NCI-H526 (cell line): ENCODE data around the gene EBPL.
A peak's percentile ranks its signal among the peaks of the same experiment; 100 is the strongest.
"Not testable (repeated sequence)": the region's sequence is repeated elsewhere in the genome, so short reads cannot be mapped to it uniquely, and the experiment has no call there.

Source experiments
- DNase-seq, 2 experiments: peaks; one replicate each; lab custom pipeline; 2025; lab: John Stamatoyannopoulos, UW

The EBPL gene

DNA sequence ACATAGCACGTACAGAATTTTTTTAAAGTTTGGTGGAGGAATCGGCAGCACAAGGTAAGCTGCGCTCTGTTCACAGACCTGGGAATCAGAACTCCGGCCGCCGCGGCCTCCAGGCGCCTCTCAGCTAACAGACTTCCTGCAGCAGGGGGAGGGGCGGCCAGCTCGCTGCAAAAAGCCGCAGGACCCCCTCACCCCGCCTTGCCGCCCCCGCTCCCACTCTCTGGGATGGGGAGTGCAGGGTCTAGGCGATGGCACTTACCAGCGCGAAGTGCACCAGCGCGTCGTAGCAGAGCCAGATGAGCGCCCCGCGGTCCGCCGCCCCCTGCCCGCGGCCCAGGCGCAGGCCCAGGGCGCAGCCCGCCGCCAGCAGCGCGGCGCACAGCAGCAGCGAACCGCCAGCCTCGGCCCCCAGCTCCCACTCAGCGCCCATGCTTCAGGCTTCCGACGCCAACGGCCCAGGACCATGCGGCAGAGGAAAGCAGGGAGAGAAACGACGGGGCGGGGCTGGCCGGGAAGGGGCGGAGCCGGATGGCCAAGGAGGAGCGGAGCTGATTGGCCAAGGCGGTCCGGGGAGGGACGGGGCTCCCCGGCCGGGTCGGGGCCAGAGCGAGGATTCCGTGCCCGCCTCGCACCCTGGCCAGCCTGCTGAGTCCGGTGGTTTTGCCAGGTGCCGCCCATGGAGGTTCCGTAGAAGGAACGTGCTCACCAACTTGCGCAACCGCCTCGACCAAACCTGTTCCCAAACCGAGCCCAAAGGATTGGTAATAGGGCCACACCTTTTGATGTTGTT, at the start of gene EBPL:
EBPL (minus strand) TSS at position 492 of the 790 bp plus-strand sequence; CDS start at position 430, 62 bp downstream.
- peak; percentile 89 to 98 for DNase-seq

DNA sequence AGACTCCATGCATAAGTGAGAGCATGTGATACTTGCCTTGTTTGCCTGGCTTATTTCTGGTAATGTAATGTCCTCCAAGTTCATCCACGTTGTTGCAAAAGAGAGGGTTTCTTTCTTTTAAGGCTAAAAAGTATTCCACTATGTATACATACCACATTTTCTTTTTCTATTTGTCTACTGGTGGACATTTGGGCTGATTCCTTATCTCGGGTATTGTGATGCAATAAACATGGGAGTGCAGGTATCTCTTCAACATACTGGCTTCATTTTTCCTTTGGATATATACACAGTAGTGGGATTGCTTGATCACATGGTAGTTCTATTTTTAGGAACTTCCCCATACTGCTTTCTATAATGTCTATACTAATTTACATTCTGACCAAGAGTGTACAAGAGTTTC, 49.6 kb upstream of the EBPL start:
- DNase-seq, result no peak

DNA sequence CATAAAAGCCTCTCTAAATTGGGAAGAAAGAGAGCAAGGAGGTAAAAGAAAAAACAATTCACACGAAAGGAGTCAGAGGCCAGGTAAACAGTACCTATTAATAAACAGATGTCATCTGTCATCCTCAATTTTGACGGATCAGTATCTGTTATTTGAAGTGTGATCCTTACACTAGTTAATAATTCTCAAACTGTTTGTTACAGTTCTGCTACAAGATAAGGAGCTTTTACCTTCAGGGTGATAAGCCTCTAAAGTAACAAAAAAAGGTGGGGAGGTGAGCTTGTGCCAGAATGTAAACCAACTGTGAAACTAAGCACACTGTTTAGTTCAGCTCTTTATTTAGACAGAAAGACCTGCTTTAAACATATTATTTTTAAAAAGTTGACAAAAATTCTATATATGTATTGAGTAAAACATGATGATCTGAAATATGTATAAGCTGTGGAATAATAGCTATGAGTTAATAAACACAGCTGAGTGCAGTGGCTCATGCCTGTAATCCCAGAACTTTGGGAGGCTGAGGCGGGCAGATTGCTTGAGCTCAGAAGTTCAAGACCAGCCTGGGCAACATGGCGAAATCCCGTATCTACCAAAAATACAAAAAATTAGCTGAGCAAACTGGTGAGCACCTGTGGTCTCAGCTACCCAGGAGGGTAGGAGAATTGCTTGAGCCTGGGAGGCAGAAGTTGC, 48.4 kb upstream of the EBPL start:
- no peak for DNase-seq

DNA sequence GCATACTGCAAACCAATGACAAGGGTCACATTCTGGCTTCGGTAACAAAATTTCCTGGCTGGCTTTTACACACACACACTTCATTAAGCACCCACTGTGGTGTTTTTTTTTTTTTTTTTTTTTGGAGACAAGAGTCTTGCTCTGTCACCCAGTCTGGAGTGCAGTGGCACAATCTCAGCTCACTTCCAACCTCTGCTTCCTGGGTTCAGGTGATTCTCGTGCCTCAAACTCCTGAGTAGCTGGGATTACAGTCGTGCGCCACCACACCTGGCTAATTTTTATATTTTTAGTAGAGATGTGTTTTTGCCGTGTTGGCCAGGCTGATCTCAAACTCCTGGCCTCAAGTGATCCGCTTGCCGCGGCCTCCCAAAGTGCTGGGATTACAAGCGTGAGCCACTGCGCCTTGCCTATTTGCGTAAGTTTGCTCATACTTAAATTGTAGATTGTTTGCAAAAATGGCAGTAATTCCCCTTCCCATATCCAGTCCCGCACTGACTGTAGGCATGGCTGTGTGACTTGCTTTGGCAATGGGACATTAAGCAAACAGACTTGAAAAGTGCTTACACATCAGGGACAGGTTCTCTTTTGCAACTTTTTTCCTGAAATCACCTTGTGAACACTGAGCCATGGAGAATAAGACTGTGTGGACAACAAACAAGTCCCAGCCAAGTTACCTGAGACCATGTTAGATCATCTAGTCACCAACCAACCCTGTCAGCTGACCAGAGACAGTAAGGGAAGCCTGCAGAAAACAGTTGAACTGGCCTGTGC, 42.1 kb upstream of the EBPL start:
- DNase-seq, result no peak

DNA sequence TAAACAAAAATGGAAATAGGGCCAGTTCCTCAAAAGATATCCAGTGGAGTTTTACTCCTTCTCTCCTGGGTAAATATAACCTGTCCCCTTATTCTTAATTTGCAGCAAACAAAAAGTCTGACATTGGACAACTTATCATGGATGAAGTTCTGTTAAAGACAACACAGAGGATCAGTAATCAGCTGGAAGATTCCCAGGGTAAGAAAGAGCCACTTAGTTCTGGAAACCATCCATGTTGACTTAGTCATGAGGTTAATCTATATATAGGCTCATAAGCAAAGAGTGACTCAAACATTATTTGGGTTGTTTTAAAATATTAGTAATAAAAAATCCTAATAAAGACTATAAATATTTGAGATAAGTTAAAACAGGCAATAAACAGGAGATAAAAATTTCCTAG, 40.5 kb upstream of the EBPL start:
- DNase-seq, result no peak

DNA sequence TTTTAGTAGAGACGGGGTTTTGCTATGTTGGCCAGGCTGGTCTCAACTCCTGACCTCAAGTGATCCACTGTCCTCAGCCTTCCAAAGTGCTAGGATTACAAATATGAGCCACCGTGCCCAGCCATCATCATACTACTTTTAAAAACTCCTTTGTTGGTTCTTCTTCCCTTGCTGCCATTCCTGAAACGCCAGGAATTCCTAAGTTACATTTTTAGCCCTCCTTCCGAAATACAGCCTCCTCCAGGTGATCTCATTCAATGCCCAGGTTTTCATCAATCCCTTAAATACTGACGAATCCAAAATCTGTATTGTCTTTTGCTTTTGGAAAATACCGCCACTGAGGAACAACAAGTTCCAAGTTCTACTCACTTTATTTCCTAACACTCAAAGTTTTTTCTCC, 25.3 kb upstream of the EBPL start:
- DNase-seq, result no peak

DNA sequence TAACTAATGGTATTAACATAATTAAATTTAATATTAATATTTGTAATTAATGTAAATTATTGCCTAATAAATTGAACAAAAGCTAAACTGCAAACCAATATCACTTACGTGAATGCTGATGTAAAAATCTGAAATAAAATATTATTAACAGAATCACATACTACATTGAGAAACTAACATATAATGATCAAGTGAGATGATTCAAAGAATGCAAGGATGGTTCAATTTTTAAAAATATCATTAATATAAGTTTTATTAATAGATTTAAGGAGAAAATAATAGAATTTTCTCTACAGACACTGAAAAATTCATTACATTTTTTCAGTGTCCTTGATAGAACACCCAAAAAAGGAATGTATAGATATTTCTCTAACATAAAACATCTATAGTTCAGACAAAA, 23.5 kb upstream of the EBPL start:
- DNase-seq, result no peak

DNA sequence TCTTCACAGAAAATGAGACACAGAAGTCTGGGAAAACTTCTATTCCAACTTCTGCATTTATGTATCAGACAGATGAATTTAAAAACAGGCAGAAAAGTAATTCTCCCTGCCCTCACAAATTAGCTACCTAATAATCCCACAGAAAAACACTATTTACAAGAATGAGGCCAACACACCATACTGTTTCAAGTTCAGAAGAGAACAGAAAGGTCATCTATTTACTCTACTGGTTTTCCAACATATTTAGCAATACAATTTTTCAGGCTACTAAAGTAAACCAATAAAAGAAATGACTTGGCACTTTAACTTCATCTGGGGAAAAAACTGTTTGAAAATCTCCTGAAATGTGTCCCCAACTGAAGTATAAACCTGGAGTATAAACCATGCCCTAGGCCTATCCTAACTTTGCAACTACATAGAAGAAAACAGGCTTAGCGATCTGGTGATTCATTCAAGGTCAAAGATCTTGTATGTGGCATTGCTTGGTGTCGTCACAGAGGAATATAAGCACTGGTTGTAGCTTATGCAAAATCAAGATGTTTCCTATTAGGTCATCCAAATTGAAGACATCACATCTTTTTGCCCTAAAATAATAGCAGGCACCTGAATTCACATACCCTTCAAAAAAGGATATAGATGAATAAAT, 20.1 kb upstream of the EBPL start:
- DNase-seq, result no peak

DNA sequence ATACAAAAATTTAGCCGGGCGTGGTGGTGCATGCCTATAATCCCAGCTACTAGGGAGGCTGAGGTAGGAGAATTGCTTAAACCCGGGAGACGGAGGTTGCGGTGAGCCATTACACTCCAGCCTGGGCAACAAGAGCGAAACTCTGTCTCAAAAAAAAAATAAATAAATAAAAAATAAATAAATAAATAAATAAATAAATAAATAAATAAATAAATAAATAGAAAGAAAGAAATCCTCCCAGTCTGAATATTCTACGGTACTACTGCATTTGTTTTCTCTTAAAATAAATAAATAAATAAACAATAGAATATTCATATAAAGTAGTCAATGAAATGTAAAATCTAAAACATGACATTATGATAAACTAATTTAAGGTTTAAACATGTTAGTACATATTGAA, 13.0 kb upstream of the EBPL start:
- not testable (repeated sequence) for DNase-seq

DNA sequence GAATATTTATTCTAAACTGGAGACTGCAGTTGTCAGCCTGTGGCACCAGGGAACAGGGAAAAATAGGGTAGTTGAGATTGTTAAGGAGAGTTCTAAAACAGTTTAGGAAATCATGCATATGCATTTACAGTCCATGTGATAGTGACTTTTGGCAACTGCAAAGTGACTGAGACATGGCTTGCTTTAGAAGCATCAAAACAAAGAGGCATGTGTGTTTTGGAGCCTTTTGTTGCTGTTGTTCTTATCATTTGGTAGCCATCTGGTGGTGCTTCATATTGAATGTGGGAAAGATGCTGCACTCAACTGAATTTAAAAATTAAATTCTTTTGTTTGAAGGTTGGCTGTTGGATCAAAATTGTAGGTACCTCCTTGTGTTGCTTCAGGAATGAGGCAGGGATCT, 10.2 kb upstream of the EBPL start:
- no peak for DNase-seq

DNA sequence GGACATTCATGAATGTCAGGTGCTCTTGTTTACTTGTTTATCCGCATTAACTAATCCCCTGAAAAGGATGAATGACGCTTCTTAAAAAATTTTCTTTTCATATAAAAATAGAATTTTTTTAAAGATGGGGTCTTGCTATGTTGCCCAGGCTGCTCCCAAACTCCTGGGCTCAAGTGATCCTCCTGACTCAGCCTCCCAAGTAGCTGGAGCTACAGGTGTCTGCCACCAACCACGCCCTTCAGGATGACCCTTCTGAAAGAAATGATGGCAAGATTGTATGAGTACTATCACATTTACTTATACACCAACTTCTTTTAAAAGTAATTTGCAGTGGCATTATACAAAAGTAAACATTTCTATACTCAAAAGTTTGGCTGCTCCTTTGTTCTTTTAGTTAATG, 6.2 kb upstream of the EBPL start:
- DNase-seq, result no peak

DNA sequence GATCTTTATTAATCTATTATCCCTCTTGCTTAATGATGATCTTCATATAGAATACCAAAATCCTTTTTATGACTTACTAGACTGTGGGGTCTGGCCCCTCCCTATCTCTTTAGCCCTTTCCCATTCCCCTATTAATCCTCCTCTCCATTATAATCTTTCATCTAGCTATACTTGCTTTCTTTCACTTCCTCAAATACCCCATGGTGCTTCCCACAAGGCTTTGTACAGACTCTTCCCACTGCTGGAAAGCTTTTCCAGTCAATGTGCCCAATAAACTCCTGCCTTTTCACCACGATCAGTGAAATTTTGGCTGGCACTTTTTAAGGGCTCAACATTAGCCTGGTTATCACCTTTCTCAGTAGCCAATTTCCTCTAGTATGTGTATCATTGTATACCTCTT, 3.2 kb upstream of the EBPL start:
- no peak for DNase-seq

DNA sequence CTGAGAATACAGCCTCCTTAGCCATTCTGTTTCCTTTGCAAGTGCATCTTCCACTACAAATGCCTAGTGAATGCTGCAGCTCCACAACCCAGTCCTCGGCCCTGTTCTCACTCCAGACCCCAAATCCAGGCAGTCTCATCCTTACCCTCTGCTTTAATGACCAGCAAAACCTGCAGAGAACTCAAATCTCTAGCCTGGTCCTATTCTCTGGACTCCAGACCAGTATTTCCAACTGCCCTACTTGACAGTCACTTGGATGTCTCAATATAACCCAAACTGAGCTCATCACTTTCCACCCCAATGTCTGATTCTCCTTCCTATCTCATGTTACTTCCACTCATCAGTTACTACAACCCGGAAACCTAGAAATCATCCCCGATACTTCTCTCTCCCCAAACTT, 2.6 kb upstream of the EBPL start:
- no peak for DNase-seq

DNA sequence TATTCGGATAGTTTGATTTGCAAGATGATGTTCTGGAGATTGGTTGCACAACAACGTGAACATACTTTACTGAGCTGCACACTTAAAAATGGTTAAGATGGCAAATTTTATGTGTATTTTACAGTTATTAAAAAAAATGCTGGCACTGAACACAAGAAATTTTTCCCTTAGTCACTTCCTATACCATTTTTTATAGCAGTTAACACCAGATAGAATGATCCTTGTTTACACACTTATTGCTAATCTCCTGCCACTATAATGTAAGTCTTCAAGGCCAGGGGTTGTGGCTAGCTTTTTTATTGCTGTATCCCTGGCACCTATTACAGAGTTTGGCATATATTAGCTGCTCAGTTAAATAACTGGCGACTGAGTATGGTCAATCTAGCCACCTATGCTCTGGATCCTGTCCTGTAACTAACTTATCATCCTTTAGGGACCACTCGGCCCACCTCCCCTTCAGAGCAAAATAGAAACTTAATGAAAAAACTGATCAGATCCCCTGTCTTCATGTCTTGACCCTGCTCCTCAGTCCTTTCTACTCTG, 2.0 kb upstream of the EBPL start:
- no peak for DNase-seq

DNA sequence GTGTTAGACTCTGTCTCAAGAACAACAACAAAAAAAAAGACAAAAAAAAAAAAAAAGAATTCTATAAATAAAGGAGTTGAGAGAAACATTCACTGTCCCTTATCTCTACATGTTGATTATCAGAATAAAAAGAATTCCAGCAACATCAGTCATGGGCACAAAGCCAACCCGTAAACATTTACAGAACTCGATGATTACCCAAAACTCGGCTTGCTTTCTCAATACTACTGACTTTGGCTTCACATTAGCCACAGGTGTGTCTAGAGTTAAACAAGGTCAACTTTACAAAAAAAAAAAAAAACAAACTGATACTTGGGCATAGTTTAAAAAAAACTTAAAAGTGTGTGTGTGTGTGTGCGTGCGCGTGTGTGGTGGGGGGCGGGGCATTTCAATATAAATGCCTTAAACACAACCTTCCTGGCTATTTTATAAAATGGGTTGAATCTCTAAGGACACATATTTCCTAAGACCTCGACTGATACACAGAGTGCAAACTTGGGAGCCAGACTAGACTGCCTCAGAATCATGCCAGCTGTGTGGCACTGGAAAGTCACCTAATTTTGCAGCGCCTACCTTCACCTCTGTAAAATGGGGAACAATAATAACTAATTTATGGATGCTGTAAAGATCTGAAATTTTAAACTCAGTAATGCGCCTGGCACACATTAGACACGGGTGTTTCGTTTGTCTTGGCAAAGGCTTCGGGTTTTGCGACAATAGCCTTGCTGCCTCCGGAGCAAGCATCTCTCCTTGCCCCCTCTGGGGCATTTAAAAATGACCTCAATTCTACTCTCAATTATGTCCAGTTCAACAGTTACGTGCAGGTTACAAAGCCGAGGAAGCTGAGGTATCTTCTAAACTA, 922 bp downstream of the EBPL start:
- DNase-seq, result peak in 1 of 2 experiments; percentile 78

DNA sequence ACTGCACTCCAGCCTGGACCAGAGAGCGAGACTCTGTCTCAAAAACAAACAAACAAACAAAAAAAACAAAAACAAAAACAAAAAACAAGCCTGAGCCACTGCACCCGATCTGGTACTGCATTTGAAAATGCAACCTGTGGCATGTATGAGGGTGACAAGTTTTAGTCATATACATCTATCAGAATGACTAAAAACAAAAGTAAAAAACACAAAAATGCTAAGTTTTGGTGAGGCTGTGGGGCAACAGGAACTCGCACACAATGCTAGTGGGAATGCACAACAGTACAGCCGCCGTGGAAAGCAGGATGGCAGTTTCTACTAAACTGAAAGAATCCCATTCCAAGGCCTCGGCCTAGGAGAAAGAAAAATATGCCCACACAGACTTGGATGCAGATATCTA, 7.8 kb downstream of the EBPL start:
- DNase-seq, result no peak

DNA sequence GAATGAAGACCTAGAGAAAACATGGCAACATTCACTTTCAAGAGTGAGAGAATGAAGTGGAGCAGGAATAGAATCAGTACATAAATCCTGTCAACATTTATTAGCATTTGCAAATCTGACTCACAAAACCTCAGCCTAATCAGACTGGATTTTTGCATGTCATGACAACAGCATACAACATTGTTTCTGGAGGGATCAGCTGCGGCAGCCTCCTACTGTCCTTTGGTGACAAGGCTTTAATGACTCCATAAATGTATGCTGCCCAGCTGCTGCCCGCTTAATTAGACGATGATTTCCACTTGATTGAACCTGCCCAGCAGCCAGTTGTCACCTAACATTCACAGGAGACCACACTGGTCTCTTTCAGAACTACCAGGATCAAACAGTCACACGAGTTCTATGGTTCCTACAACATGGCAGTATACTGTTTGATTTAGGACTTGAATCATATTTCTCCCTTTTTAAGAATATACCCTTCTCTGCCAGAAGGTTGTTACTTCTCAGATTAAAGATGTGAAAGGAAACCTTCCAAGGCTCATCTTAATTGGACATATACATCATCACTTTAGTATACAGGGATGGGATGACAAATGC, 9.3 kb downstream of the EBPL start:
- DNase-seq, result peak; percentile 87 to 90

DNA sequence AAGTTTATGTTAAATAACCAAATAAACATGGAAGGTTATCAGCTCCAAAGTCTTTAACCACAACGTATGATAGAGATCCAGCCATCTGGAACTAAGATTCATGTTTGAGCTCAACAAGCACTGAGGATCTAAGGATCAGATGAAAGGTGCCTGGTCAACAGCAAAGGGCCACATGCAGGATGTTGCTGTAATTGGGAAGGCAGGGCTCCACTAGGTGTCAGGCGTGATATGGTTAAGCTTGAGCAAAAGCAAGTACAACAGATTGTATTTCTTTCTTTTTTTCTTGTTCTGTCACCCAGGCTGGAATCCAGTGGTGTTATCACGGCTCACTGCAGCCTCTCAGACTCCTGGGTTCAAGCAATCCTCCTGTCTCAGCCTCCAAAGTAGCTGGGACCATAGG, 12.0 kb downstream of the EBPL start:
- DNase-seq, result no peak

DNA sequence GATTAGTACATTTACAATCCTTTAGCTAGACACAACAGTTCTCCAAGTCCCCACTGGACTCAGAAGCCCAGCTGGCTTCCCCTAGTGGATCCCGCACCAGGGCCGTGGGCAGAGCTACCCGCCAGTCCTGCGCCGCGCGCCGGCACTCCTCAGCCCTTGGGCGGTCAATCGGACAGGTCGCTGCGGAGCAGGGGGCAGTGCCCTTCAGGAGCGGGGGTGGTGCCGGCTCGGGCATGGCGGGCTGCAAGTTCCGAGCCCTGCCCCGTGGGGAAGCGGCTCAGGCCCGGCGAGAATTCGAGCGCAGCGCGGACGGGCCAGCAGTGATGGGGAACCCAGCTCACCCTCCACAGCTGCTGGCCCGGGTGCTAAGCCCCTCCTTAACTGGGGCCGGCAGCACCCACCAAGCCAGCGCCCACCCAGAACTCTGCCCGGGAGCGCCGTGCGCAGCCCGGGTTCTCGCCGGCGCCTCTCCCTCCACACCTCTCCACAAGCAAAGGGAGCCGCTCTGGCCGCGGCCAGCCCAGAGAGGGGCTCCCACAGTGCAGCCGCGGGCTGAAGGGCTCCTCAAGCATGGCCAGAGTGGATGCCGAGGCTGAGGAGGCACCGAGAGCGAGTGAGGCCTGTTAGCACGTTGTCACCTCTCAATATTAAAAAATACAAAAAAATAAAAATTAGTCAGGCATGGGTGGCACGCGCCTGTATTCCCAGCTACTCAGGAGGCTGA, 12.9 kb downstream of the EBPL start:
- DNase-seq, result no peak
